Right lobe of liver (tissue), 6 donors: ENCODE data around the gene VPS11. TPM values are rescaled to one million over a fixed set of nuclear protein-coding genes. Genes with fewer than 3 reads are reported as not detected.
A peak's percentile ranks its signal among the peaks of the same experiment; 100 is the strongest.

Experiments used
- ATAC-seq, 4 donors: fragments of 200-7000 bp; cut with Tn5 transposase; one replicate each; pipeline ENCODE4 v1.9.1; 2020; ENCODE audit warnings: mild to moderate bottlenecking in 4 of 4, moderate library complexity in 4 of 4
- DNase-seq, 3 donors: peaks; one replicate each; pipeline ENCODE4 v3.0.0-alpha.2; 2020
- H3K27ac ChIP-seq, 3 donors: fragments of 200-600 bp; one replicate each; pipeline ENCODE4 v1.8.0; 2022
- H3K27me3 ChIP-seq, 2 donors: fragments of 200-600 bp; one replicate each; pipeline ENCODE4 v1.8.0; 2022
- H3K36me3 ChIP-seq, 4 donors: fragments of 200-600 bp; sonication (generic) in 1 of 4; one replicate each; pipeline versions ENCODE4 v1.5.1 to v1.8.0; 2017 to 2022; ENCODE audit warnings: control low read depth in 1 of 4
- H3K4me1 ChIP-seq, 4 donors: fragments of 200-600 bp; sonication (generic) in 1 of 4; one replicate each; pipeline versions ENCODE4 v1.5.1 to v1.8.0; 2017 to 2022; ENCODE audit warnings: control low read depth in 1 of 4
- H3K4me3 ChIP-seq, 3 donors: fragments of 200-600 bp; one replicate each; pipeline ENCODE4 v1.8.0; 2022
- H3K9me3 ChIP-seq, 4 donors: fragments of 200-600 bp; sonication (generic) in 1 of 4; one replicate each; pipeline versions ENCODE4 v1.5.1 to v1.8.0; 2017 to 2022; ENCODE audit warnings: control low read depth in 1 of 4
- POLR2A ChIP-seq: fragments of 450-650 bp; IDR thresholded peaks from one replicate; pipeline ENCODE4 v1.6.1; 2017; ENCODE audit warnings: antibody characterized with exemption, mild to moderate bottlenecking
- WGBS: methylation state at CpG from one replicate; pipeline ENCODE4 v1.1.6; 2018; ENCODE audit warnings: low coverage, low lambda C conversion rate; ENCODE audit not compliant: insufficient coverage; ENCODE audit errors: missing lambda C conversion rate; 5-methylcytosine and 5-hydroxymethylcytosine counted together
- intact Hi-C, 2 donors: fragments of 100-400 bp; cut with DNase I; formaldehyde crosslinking; loops; one replicate each; pipeline versions ENCODE4 v1.11.2 to v1.14.1; 2022
- total RNA-seq, 6 experiments: library from RNA; depleted of rRNA in 2 of 6; stranded (reverse); fragments of >200 nt in 2 of 6; fragmentation: NEBNext Ultra II Directional in 3 of 6; extraction: Animal tissue kit (Norgen Biotek cat#: 25700) in 3 of 6; gene quantifications; one replicate each; pipeline versions ENCODE4 v1.1.0 to v1.2.4, GENCODE V29; 2016 to 2023
- TF ChIP-seq, protein P1 (sequence below), 4 donors: fragments of 200-600 bp in 3 of 4; fragments of 450-650 bp in 1 of 4; IDR thresholded peaks; one replicate each; pipeline versions ENCODE4 v1.5.1 to v1.8.0; 2016 to 2022; ENCODE audit warnings: antibody characterized with exemption in 4 of 4, mild to moderate bottlenecking in 2 of 4
- donor health status: DM: no; HTN: yes; CAD: no.
- donor health status: DM: no; HTN: no; CAD: no.
- donor health status: DM: no; HTN: no; CAD: no.
- donor health status: DM: no; HTN: yes; CAD: no.
- donor health status: DM: no; HTN: yes; CAD: no.

The VPS11 gene
- total RNA-seq, 6 experiments from 2014 or later, result 8.5 to 18.3 (median 11.3) TPM

DNA sequence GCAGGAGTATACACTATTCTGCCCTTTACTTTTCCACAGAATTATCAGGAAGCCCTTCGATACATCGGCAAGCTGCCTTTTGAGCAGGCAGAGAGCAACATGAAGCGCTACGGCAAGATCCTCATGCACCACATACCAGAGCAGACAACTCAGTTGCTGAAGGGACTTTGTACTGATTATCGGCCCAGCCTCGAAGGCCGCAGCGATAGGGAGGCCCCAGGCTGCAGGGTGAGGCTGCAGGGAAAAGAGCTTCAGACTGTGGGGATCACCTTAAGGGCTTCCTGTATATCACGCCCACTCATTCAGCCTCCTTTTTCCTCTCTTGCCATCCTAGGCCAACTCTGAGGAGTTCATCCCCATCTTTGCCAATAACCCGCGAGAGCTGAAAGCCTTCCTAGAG lies 10.2 kb downstream of the VPS11 start:
- no peak overlapping the region for H3K4me3 ChIP-seq
- peaks cover 5 to 88% (median 52%) of the 10 kb centered on the region in 4 donors for H3K36me3 ChIP-seq
- TF ChIP-seq POLR2A, result no peak
- TF ChIP-seq, protein P1, sequence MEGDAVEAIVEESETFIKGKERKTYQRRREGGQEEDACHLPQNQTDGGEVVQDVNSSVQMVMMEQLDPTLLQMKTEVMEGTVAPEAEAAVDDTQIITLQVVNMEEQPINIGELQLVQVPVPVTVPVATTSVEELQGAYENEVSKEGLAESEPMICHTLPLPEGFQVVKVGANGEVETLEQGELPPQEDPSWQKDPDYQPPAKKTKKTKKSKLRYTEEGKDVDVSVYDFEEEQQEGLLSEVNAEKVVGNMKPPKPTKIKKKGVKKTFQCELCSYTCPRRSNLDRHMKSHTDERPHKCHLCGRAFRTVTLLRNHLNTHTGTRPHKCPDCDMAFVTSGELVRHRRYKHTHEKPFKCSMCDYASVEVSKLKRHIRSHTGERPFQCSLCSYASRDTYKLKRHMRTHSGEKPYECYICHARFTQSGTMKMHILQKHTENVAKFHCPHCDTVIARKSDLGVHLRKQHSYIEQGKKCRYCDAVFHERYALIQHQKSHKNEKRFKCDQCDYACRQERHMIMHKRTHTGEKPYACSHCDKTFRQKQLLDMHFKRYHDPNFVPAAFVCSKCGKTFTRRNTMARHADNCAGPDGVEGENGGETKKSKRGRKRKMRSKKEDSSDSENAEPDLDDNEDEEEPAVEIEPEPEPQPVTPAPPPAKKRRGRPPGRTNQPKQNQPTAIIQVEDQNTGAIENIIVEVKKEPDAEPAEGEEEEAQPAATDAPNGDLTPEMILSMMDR (IDR thresholded peaks at IDR 0.05), result no peak
- no peaks in the 10 kb centered on the region for H3K9me3 ChIP-seq
- ATAC-seq (no peak), DNase-seq (no peak)
- no peak overlapping the region for H3K27ac ChIP-seq
- intact Hi-C loops, result no loop called here
- WGBS, result 93% methylated on average over 10 of the region's 11 CpGs
- H3K27me3 ChIP-seq, result no peaks in the 10 kb centered on the region
- no peaks in the 10 kb centered on the region for H3K4me1 ChIP-seq

DNA sequence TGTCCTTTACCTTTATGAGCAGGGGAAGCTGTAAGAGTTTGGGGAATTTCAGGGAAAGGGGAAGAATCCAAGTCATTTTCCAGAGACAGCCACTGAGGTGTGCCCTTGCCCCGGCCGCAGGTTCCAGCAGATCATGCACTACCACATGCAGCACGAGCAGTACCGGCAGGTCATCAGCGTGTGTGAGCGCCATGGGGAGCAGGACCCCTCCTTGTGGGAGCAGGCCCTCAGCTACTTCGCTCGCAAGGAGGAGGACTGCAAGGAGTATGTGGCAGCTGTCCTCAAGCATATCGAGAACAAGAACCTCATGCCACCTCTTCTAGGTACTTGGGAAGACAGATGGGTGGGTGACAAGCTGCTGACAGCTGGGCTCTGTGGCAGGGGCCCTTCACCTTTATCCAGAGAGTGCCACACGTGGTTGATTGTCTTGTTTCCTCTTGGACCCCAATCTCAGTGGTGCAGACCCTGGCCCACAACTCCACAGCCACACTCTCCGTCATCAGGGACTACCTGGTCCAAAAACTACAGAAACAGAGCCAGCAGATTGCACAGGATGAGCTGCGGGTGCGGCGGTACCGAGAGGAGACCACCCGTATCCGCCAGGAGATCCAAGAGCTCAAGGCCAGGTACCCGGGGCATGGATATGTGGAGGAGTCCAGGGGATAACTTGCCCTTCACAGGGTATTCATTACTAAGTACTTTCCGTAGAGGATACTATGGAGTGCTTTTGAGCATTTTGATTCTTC lies 11.2 kb downstream of the VPS11 start:
- no peaks in the 10 kb centered on the region for H3K27me3 ChIP-seq
- 95% methylated on average over 9 of the region's 19 CpGs for WGBS
- intact Hi-C loops, result no loop called here
- H3K36me3 ChIP-seq, result peaks cover 0 to 77% (median 43%) of the 10 kb centered on the region in 4 donors
- DNase-seq, result peak in 1 of 3 donors; percentile 20
- H3K9me3 ChIP-seq, result no peaks in the 10 kb centered on the region
- TF ChIP-seq, protein P1 (IDR thresholded peaks at IDR 0.05), result no peak
- TF ChIP-seq POLR2A, result no peak
- no peak overlapping the region for H3K4me3 ChIP-seq
- H3K4me1 ChIP-seq, result no peaks in the 10 kb centered on the region
- H3K27ac ChIP-seq, result no peak overlapping the region
- no peak for ATAC-seq

GRCh38 chr11:119081682-119082260 lies 14.2 kb downstream of the VPS11 start:
- intact Hi-C loops, result no loop called here
- no peaks in the 10 kb centered on the region for H3K9me3 ChIP-seq
- H3K27me3 ChIP-seq, result no peaks in the 10 kb centered on the region
- H3K27ac ChIP-seq, result no peak overlapping the region
- H3K4me3 ChIP-seq, result no peak overlapping the region
- 69% methylated on average over 6 of the region's 7 CpGs for WGBS
- ATAC-seq (no peak), DNase-seq (no peak)
- H3K4me1 ChIP-seq, result peaks cover 0 to 13% (median 4%) of the 10 kb centered on the region in 4 donors
- no peak for TF ChIP-seq POLR2A
- TF ChIP-seq, protein P1 (IDR thresholded peaks at IDR 0.05), result no peak
- H3K36me3 ChIP-seq, result peaks cover 0 to 57% (median 35%) of the 10 kb centered on the region in 4 donors

- H3K9me3 ChIP-seq, result no peaks in the 10 kb centered on the region
- H3K4me1 ChIP-seq, result peaks cover 0 to 13% (median 4%) of the 10 kb centered on the region in 4 donors
- DNase-seq, result peak; percentile 96
- peaks cover 0 to 26% (median 12%) of the 10 kb centered on the region in 4 donors for H3K36me3 ChIP-seq
- H3K27ac ChIP-seq, result peak within 1 kb of the TSS; percentile 75 to 91 (median 85)
- peak; percentile 54 for TF ChIP-seq POLR2A
- TF ChIP-seq, protein P1 (IDR thresholded peaks at IDR 0.05), result no peak
- ATAC-seq, result peak; percentile 96 to 98 (median 98)
- intact Hi-C loops, result no loop called here
- H3K27me3 ChIP-seq, result no peaks in the 10 kb centered on the region
- WGBS, result under 1% methylated on average over 23 of the region's 45 CpGs
- H3K4me3 ChIP-seq, result peak within 1 kb of the TSS; percentile 71 to 98 (median 94)
Observed at GRCh38 chr11:119084663-119085436, 17.2 kb downstream of the VPS11 start, which contains the start of gene HMBS. Gene HMBS (plus strand): TSS chr11:119084881. CDS start chr11:119085034, 153 bp downstream.
